ENCODE measurements around the gene ZNF43. TPM values are rescaled to one million over a fixed set of nuclear protein-coding genes. Genes with fewer than 3 reads are reported as not detected.
A peak's percentile ranks its signal among the peaks of the same experiment; 100 is the strongest.

ZNF43 gene
- total and polyA plus RNA-seq, 2 of the 13 experiments (the other 11 are each of a cell fraction or from before 2014, with no cell fraction given) = 2.9 to 8.5 TPM

GRCh38 chr19:21767065-21767800 lies 68.7 kb downstream of the ZNF43 start, which contains the start of gene ZNF100 (continued):
- TF ChIP-seq, protein P1, sequence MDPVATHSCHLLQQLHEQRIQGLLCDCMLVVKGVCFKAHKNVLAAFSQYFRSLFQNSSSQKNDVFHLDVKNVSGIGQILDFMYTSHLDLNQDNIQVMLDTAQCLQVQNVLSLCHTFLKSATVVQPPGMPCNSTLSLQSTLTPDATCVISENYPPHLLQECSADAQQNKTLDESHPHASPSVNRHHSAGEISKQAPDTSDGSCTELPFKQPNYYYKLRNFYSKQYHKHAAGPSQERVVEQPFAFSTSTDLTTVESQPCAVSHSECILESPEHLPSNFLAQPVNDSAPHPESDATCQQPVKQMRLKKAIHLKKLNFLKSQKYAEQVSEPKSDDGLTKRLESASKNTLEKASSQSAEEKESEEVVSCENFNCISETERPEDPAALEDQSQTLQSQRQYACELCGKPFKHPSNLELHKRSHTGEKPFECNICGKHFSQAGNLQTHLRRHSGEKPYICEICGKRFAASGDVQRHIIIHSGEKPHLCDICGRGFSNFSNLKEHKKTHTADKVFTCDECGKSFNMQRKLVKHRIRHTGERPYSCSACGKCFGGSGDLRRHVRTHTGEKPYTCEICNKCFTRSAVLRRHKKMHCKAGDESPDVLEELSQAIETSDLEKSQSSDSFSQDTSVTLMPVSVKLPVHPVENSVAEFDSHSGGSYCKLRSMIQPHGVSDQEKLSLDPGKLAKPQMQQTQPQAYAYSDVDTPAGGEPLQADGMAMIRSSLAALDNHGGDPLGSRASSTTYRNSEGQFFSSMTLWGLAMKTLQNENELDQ (CRISPR knock-in tag; IDR thresholded peaks at IDR 0.05; ENCODE audit: borderline replicate concordance) = no peak
- no peak for TF ChIP-seq CHCHD3 (CRISPR knock-in tag; IDR thresholded peaks at IDR 0.05)
- no peak for TF ChIP-seq RFXANK (CRISPR knock-in tag; IDR thresholded peaks at IDR 0.05)
- no peak for TF ChIP-seq HNF4A (CRISPR knock-in tag; IDR thresholded peaks at IDR 0.05)
- TF ChIP-seq, protein P2, sequence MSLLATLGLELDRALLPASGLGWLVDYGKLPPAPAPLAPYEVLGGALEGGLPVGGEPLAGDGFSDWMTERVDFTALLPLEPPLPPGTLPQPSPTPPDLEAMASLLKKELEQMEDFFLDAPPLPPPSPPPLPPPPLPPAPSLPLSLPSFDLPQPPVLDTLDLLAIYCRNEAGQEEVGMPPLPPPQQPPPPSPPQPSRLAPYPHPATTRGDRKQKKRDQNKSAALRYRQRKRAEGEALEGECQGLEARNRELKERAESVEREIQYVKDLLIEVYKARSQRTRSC (CRISPR knock-in tag; IDR thresholded peaks at IDR 0.05; ENCODE audit: low read depth) = no peak
- TF ChIP-seq ZBTB37 (CRISPR knock-in tag; IDR thresholded peaks at IDR 0.05) = no peak
- TF ChIP-seq DNMT3B (CRISPR knock-in tag; conservative IDR thresholded peaks at IDR 0.05) = peak; percentile 34; the same call in 1 of the 2 replicates
- TF ChIP-seq SATB2 (CRISPR knock-in tag; IDR thresholded peaks at IDR 0.05) = no peak
- TF ChIP-seq ZNF546 (CRISPR knock-in tag; conservative IDR thresholded peaks at IDR 0.05) = no peak
- peak; percentile 49 for TF ChIP-seq TAF15 (IDR thresholded peaks at IDR 0.05; ENCODE audit: low read depth, low read length, poor library complexity, severe bottlenecking)
- no peak for TF ChIP-seq ZNF7 (CRISPR knock-in tag; IDR thresholded peaks at IDR 0.05)
- TF ChIP-seq STAT6 (CRISPR knock-in tag; IDR thresholded peaks at IDR 0.05; ENCODE audit: borderline replicate concordance) = no peak
- TF ChIP-seq SCMH1 (CRISPR knock-in tag; IDR thresholded peaks at IDR 0.05; ENCODE audit: borderline replicate concordance) = no peak
- no peak for TF ChIP-seq ZNF652 (CRISPR knock-in tag; IDR thresholded peaks at IDR 0.05; ENCODE audit: borderline replicate concordance, low read depth)
- TF ChIP-seq ZNF572 (CRISPR knock-in tag; IDR thresholded peaks at IDR 0.05) = no peak
- TF ChIP-seq, protein P3, sequence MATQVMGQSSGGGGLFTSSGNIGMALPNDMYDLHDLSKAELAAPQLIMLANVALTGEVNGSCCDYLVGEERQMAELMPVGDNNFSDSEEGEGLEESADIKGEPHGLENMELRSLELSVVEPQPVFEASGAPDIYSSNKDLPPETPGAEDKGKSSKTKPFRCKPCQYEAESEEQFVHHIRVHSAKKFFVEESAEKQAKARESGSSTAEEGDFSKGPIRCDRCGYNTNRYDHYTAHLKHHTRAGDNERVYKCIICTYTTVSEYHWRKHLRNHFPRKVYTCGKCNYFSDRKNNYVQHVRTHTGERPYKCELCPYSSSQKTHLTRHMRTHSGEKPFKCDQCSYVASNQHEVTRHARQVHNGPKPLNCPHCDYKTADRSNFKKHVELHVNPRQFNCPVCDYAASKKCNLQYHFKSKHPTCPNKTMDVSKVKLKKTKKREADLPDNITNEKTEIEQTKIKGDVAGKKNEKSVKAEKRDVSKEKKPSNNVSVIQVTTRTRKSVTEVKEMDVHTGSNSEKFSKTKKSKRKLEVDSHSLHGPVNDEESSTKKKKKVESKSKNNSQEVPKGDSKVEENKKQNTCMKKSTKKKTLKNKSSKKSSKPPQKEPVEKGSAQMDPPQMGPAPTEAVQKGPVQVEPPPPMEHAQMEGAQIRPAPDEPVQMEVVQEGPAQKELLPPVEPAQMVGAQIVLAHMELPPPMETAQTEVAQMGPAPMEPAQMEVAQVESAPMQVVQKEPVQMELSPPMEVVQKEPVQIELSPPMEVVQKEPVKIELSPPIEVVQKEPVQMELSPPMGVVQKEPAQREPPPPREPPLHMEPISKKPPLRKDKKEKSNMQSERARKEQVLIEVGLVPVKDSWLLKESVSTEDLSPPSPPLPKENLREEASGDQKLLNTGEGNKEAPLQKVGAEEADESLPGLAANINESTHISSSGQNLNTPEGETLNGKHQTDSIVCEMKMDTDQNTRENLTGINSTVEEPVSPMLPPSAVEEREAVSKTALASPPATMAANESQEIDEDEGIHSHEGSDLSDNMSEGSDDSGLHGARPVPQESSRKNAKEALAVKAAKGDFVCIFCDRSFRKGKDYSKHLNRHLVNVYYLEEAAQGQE (IDR thresholded peaks at IDR 0.05; ENCODE audit: borderline replicate concordance in 1 of 2, low read depth in 1 of 2, low read length in 2 of 2) = no peak
- no peak for TF ChIP-seq ZNF253 (CRISPR knock-in tag; IDR thresholded peaks at IDR 0.05; ENCODE audit: borderline replicate concordance)
- no peak for TF ChIP-seq ZNF558 (CRISPR knock-in tag; IDR thresholded peaks at IDR 0.05; ENCODE audit: borderline replicate concordance)
